Activated CD4-positive, alpha-beta T cell treated with anti-CD3 and anti-CD28 coated beads for 1 hour (primary cell): ENCODE results near the gene GATD1.

Source experiments
- DNase-seq: peaks from one replicate; pipeline ENCODE4 v3.0.0-alpha.2; 2020

GATD1 gene

GRCh38 chr11:794766-795633 is 17.7 kb upstream of the GATD1 start:
- no peak for DNase-seq

- DNase-seq, result no peak
These were observed 16.9 kb upstream of the GATD1 start for GRCh38 chr11:794013-794765.

GRCh38 chr11:793556-793955 is 16.3 kb upstream of the GATD1 start:
- DNase-seq, result no peak

- no peak for DNase-seq
These were observed 15.6 kb upstream of the GATD1 start for GRCh38 chr11:792873-793272.

GRCh38 chr11:792535-792821 is 15.2 kb upstream of the GATD1 start:
- DNase-seq, result no peak

- no peak for DNase-seq
These were observed 14.6 kb upstream of the GATD1 start for GRCh38 chr11:791658-792534.

GRCh38 chr11:790721-791564 is 13.7 kb upstream of the GATD1 start:
- no peak for DNase-seq

GRCh38 chr11:789943-790342 is 12.7 kb upstream of the GATD1 start, which contains the start of gene CEND1:
Gene CEND1, minus strand, starts transcription at chr11:790090. Its CDS starts 1,514 bp downstream, at chr11:788576.
- DNase-seq, result no peak

- no peak for DNase-seq
These were observed 12.0 kb upstream of the GATD1 start for GRCh38 chr11:788953-789940.

GRCh38 chr11:788009-788640 is 10.8 kb upstream of the GATD1 start:
- DNase-seq, result no peak

GRCh38 chr11:787084-787675 is 9.9 kb upstream of the GATD1 start:
- no peak for DNase-seq

- no peak for DNase-seq
These were observed 9.2 kb upstream of the GATD1 start for GRCh38 chr11:786235-787083.

- no peak for DNase-seq
These were observed 6.3 kb upstream of the GATD1 start for GRCh38 chr11:783581-784015.

- DNase-seq, result no peak
These were observed 5.2 kb upstream of the GATD1 start for GRCh38 chr11:782264-783174.

- DNase-seq, result no peak
These were observed 2.8 kb upstream of the GATD1 start for GRCh38 chr11:779955-780532.

- no peak for DNase-seq
These were observed 2.0 kb upstream of the GATD1 start for GRCh38 chr11:778976-779954.
